ENCODE results near the gene LCA5L.
"Not testable (repeated sequence)": the region's sequence is repeated elsewhere in the genome, so short reads cannot be mapped to it uniquely, and the experiment has no call there.

Gene LCA5L

GRCh38 chr21:39451332-39452206 lies 6.0 kb upstream of the LCA5L start, which contains the start of gene SH3BGR:
Gene SH3BGR, plus strand, starts transcription at chr21:39451970. Its CDS starts 127 bp downstream, at chr21:39452097.
- no peak for DNase-seq (ENCODE audit: low read depth in 2 of 2)

DNA sequence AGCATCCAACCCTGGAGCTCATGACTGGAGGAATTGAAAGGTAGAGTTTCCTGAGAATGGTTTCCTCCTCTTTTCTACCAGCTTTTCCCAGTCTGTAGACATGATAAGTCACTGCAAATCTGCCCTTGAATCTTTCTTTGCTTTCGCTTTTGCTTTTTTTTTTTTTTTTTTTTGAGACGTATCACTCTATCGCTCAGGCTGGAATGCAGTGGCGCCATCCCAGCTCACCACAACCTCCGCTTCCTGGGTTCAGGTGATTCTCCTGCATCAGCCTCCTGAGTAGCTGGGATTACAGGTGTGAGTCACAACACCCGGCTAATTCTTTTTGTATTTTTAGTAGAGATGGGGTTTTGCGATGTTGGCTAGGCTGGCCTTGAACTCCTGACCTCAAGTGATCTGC lies 1.7 kb upstream of the LCA5L start:
- no peak for DNase-seq (ENCODE audit: low read depth in 2 of 2)

GRCh38 chr21:39444421-39445180 lies 977 bp downstream of the LCA5L start:
- DNase-seq (ENCODE audit: low read depth in 2 of 2): no peak

GRCh38 chr21:39441502-39442475 lies 3.8 kb downstream of the LCA5L start:
- DNase-seq (ENCODE audit: low read depth in 2 of 2): no peak

- DNase-seq (ENCODE audit: low read depth in 2 of 2): no peak
Measured at GRCh38 chr21:39439232-39439631, 6.3 kb downstream of the LCA5L start.

DNA sequence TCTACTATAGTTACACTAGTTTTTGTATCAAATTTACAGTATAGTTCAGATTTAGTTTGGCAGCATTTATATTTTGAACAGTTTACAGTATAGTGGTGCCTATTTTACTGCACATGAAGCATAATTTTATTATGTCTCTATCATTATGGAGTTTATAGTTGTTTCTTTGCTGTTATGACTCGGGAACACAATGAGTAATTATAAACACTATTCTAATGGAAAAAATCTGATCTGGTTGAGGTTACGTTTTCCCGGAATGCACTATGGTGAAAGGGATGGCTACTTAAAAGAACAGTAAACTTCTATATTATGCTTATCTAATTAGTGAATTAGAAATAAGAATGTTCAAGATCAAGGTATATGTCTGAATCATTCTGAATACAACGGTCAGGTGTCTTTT lies 10.6 kb downstream of the LCA5L start:
- DNase-seq (ENCODE audit: low read depth in 2 of 2): no peak

GRCh38 chr21:39430954-39431353 lies 14.6 kb downstream of the LCA5L start:
- DNase-seq (ENCODE audit: low read depth in 2 of 2): no peak

DNA sequence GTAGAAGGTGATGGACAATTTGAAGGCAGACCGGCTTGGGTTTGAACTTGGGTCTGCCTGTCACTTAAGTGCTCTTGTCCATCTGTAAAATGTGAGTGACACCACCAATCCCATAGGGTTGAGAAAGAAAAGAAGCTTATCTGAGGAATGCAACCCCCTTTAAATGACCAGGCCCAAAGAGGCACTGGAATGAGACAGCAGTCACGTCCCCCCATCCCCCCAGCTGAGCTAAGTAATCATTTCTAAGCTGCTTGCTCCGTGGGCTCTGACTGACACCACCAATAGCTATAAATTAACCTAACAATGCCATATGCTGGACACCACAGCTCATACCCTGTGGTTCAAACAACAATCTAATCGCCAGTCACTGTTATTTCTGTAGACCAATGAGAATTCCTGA lies 15.1 kb downstream of the LCA5L start:
- no peak for DNase-seq (ENCODE audit: low read depth in 2 of 2)

- DNase-seq (ENCODE audit: low read depth in 2 of 2): no peak
Measured at GRCh38 chr21:39430016-39430415, 15.6 kb downstream of the LCA5L start.

GRCh38 chr21:39429445-39429844 lies 16.1 kb downstream of the LCA5L start:
- no peak for DNase-seq (ENCODE audit: low read depth in 2 of 2)

DNA sequence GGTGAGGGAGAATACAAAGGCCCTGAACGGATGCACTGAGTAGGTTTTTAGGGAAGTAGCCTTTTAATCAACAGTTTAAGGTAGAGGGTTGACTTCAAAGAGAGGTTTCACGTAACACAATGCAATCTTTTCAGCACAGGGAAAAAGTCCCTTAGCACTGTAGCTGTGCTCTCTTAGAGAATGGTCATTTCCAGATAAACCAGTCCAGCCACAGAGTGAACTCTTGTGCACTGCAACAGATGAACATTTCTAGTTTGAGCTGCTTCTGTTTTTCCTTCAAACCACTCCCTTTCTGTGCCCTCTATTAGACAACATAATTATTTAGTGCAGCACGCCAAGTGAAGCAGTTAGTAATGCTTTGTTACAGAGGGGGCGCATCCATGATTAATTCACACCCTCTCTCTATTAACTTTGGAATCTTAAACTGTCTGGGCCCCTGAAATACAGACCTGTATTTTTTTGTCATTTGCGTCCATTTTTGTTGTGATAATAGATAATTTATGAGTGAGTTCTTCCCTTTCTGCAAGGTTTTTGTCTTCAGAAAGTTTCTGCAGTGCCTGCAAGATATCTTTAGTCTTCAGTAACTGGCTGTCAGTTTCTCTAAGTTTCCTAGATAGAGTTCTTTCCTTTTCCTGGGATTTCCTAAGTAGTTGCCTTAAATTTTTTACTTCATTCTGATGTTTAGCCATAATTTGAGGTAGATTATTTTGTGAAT lies 22.9 kb downstream of the LCA5L start:
- no peak for DNase-seq (ENCODE audit: low read depth in 2 of 2)

GRCh38 chr21:39419204-39419603 lies 26.4 kb downstream of the LCA5L start:
- DNase-seq (ENCODE audit: low read depth in 2 of 2): not testable (repeated sequence)

DNA sequence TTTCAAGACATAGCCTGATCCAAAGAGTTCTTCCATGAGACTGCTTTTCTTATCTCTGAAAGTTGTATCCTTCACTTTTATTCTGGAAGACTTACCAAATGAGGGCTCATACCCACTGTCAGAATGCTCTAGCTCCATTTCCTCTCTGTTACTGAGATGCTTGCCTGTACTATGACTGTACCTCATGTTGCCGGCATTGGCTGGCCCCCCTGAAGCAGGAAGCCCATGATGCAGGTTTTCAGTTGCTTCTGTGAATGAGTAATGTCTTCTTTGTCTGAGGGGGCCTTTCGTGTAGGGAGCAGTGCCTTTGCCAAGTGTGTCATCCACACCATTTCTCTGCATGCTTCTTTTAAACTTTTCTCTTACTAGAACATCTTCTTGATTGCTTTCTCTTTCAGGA lies 39.5 kb downstream of the LCA5L start:
- no peak for DNase-seq (ENCODE audit: low read depth in 2 of 2)

DNA sequence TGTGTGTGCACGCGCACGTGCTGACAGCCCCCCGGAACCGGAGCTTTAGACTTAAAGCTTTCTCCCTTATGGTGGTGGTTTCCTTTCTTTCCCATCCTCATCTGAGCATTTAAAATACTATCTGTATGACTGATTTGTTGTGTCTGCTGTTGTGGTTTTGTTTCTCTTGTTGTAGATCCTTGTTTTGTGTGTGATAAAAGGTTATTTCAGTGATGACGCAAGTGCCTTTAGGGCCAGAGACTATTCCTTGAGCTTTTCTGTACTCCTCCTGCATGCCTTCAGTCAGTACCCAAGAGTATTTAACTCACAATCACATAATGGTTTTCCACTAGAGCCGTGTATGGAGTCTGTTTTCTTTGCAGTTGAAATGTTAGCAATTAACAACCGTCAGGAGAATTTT lies 45.4 kb downstream of the LCA5L start:
- no peak for DNase-seq (ENCODE audit: low read depth in 2 of 2)

DNA sequence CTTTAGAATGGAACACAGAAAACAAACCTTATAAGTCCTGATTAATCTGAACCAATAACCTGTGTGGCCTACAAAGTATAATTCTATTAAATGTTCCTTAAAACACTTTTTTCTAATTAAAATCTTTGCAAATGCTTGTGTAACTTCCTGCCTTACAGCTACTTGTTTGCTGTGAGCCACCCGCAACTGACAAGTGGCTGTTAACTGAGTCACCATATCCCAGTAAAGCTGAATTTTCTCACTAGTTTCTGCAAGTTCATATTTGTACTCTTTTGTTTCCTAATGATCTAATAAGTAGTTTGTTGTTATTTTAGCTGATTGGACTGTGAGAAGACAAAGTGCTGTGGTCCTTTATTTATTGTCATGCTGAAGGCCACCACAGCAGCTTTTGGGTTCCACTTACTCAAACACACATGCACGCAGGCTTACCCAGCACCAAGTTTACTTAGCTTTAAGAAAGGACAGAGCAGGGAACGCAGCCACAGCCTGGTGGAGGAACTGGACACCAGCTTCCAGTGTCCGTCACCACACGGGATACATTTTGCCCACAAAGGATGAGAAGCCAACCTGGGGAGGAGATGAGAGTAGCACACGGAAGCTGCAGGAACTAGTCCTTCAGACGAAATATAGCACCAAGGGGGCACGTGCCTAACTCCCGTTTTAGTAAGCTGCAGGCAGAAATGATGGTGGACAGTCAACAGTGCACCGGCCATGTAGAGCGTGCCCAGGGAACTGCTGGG lies 47.8 kb downstream of the LCA5L start:
- no peak for DNase-seq (ENCODE audit: low read depth in 2 of 2)

GRCh38 chr21:39392981-39393380 lies 52.6 kb downstream of the LCA5L start:
- no peak for DNase-seq (ENCODE audit: low read depth in 2 of 2)

DNA sequence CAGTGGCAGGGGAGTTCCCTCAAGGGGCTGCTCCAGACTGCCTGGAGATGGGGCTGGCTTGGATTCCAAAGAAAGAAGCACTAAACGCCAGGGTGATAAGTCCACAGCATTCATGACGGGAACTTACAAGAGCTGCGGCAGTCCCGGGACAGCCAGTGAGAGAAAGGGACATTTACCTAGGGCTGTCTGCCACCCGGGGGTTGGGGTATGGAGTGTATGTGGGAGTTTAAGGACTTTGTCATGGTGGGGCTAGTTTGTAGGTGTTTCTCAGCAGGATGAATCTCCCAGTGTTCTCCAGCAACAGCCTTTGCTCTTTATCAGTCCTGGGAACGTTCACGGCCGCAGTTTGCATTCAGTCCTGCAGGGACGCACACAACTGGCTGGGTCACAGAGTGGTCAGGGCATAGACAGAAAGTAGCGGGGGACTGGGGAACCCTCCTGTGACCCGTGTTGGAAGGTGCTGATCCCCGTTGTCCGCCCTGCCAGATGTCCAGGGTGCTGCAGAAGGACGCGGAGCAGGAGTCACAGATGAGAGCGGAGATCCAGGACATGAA lies 55.3 kb downstream of the LCA5L start:
- no peak for DNase-seq (ENCODE audit: low read depth in 2 of 2)

DNA sequence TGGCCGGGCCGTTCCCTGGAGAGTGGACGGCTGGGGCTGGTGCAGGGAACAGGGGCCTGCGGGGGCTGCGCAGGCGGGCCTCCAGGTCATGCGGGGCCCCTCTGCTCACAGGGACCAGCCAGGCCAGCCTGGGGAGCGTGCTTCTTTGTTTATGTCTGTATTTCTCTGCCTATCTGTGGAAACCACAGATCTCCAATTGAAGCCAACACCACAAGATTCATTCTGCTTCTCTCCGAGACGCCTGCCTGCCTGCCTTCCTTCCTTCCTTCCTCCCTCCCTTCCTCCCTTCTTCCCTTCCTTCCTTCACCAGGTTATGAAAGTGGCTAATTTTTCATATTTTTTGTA lies 56.8 kb downstream of the LCA5L start:
- no peak for DNase-seq (ENCODE audit: low read depth in 2 of 2)

DNA sequence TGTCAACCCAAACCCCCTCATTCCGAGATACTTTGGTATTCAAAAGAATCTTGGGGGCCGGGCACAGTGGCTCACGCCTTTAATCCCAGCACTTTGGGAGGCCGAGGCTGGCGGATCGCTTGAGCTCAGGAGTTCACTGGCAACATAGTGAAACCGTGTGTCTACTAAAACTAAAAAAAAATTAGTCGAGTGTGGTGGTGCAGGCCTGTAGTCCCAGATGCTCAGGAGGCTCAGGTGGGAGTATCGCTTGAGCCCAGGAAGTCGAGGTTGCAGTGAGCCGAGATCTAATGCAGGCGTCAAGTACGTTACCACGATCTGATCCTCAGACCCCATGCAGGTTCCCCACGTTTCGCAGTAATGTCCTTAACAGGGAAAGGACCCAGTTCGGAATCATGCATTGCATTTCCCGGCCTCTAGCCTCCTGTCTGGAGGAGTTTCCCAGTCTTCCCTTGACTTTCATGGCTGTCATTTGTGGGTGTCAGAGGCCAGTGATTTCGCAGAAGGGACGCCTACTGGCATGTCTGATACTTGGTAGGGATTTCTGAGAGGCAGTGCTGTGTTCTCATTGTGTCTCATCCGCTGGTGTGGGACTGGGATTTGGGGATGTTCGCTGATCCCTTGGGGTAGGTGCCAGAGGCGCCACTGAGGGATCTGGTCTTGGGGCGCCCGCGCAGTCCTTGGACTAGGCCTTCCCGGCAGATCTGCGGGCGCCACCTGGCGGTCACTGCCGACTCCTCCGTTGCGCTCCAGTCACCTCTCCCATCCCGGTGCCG lies 57.4 kb downstream of the LCA5L start:
- DNase-seq (ENCODE audit: low read depth in 2 of 2): peak; percentile 66 to 69
